NCI-H446 (cell line): ENCODE data around the gene MOB1B.
"Not testable (repeated sequence)": the region's sequence is repeated elsewhere in the genome, so short reads cannot be mapped to it uniquely, and the experiment has no call there.

Experiments used
- DNase-seq, 2 experiments: peaks; one replicate each; lab custom pipeline; 2025; lab: John Stamatoyannopoulos, UW

Gene MOB1B

GRCh38 chr4:71008196-71008595, 106.0 kb downstream of the MOB1B start:
- DNase-seq = peak in 1 of 2 experiments; percentile 12

DNA sequence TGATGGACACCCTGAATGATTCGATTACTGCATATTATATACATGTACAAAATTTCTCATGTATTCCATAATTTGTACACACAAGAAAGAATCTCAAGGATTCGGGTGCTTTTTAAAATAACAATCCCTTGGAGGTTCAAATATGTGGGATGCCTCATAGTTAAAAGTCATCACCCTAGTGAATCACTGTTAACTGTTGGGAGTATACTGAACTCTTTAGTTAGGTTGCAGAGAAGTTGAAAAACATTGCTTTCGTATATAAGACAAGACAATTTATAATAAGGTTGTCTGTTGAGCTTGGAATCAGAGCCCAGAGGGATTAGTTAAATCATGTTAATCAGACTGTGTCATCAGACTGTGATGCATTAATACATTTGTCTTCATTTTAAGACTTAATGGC, 106.9 kb downstream of the MOB1B start:
- DNase-seq = no peak

DNA sequence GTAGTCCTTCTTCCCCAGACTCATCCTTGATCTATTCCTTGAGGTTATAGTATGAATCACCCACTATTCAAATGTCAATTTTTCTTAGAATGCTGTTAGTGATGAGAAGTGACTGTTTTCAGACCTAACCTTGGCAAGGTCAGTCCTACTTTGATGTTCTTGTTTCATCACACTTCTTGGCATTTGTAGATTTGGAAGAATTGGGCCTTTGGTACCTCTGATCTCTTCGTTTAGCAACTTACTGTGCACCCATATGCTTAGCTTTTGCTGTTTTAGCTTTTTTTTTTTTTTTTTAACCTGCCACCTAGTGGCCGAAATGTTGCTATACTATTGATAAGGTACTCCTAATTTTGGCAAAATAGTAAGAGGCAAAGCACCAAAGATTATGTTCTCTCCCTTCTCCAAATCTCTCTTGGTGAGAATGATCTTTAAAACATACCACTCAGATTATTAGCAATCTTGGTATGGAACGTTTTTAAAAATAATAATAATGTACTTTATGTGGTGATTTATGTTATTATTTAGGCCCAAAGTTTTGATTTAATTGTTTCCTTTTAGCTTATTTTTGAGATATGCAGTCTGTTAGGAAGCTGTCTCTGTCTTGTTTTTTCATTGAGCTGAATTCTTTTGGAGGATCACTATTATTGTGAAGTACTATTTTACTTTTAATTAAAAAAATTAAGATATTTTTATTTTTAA, 107.9 kb downstream of the MOB1B start:
- DNase-seq = peak; percentile 24 to 31

DNA sequence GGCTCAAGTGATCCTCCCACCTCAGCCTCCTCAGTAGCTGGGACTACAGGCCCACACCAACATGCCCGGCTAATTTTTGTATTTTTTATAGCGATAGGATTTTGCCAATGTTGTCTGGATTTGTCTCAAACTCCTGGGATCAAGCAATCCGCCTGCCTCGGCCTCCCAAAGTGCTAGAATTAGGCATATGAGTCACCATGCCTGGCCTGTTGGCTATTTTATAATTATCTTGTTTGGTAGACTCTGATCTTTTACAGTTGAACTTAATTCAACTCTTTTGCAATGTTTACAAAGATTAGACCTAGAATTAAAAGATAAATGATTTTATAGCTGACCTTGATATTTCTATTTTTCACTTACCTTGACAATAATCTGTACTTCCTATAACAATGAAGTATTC, 109.3 kb downstream of the MOB1B start:
- no peak for DNase-seq

- DNase-seq = not testable (repeated sequence)
Measured at GRCh38 chr4:71017391-71017790, 115.2 kb downstream of the MOB1B start.

DNA sequence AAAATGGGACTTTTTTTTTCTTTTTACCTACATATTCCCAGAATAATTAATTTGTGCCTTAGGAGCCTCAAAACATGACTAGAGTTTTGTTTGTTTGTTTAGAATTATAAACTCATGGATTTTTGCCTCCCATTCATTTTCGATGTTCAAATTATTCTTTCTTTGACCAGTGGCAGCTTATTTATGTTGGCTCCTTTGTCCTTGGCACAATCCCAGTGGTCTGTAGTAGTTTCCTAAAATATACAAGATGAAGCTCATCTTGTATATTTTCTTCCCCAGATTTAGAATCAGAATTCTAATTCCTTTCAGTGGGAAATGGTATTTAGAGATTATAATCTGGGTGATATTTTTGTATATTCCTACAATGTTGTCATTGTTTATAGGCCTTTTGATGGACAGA, 118.4 kb downstream of the MOB1B start:
- DNase-seq = no peak

- DNase-seq = no peak
Measured at GRCh38 chr4:71025654-71026053, 123.5 kb downstream of the MOB1B start.

- peak; percentile 63 to 77 for DNase-seq
Measured at GRCh38 chr4:71026086-71026485, 123.9 kb downstream of the MOB1B start.

DNA sequence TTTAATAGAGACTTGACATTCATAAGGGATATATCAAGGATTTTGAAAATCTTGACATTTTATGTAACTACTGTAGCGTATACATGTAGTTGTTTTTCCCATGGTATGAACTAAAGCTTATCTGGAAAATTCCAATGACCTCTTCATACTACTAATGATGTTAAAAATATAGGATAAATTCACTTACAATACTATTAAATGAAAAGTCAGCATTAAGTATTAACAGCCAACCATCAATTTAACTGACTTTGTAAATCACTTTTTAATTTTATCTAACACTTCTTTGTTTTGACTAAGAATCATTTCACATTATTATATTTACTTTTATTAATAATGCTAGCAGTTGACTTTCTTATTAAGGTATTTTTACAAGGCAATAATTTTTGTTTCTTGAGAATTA, 125.4 kb downstream of the MOB1B start:
- DNase-seq = no peak

DNA sequence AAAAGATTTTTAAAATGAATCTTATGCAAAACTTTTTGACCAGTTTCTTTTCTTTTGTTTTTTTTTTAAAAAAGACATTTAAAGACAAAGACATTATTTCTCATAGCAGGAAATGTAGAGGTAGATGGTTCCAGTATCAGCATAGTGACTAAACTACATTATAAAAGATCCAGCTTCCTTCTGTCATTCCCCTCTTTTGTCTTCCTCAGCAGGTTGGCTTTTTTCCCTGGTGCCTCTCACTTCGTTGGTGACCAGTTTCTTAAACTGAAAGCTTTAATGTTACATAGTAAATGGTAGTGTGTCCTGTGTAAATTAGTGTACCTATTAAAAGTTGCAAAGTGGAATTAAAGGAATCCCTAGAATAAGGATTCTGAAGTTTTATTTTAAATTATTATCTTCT, 127.3 kb downstream of the MOB1B start:
- DNase-seq = no peak

DNA sequence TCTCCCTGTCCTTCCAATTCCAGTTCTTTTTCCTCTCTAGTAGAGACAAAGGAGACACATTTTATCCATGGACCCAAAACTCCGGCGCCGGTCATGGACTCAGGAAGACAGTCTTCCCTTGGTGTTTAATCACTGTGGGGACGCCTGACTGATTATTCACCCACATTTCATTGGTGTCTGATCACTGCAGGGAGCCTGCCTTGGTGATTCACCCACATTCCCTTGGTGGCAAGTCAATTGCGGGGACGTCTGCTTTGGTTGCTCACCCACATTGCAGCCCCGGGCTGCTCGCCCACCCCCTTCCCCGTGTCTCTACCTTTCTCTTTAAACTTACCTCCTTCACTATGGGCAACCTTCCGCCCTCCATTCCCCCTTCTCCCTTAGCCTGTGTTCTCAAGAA, 129.9 kb downstream of the MOB1B start:
- DNase-seq = not testable (repeated sequence)
